ENCODE results near the gene FOXP1. TPM values are rescaled to one million over a fixed set of nuclear protein-coding genes. Genes with fewer than 3 reads are reported as not detected.

The FOXP1 gene
- total RNA-seq, 1 donor from 2014 or later = 128 TPM

DNA sequence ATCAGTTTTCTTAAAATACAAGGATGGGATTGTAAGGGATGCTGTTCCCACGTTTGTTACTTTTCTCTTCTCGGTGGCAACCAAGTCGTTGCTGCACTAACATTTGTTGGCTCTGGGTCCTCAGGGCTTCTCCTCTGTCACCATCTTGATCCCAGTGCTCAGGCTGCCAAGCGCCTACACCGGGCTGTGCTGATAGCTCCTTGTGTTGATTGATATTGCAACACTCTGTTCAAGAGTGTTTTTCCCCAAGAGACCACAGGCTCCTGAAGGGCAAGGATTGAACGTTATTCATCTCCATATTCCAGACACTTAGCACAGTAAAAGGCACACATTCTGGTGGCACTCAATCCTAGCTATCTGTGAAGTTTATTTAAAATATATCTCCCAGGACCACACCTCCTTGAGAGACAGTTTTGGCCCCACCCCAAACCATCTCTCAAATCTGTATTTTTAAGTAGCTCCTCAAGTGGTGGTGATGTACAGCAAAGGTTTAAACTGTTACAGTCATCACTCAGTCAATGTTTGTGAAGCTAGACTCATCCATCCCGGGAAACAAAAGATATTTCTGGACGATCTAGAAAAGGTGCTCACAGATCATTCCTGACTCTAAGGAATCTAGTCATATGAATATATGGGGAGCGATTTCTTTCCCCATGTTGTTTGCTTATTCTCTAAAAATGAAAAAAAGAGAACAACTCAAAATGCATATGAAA, 38.5 kb upstream of the FOXP1 start:
- H3K27me3 ChIP-seq = no peaks in the 10 kb centered on the region
- no peak overlapping the region for H3K4me3 ChIP-seq
- H3K27ac ChIP-seq = no peak overlapping the region
- no peaks in the 10 kb centered on the region for H3K9me3 ChIP-seq
- TF ChIP-seq, protein P1, sequence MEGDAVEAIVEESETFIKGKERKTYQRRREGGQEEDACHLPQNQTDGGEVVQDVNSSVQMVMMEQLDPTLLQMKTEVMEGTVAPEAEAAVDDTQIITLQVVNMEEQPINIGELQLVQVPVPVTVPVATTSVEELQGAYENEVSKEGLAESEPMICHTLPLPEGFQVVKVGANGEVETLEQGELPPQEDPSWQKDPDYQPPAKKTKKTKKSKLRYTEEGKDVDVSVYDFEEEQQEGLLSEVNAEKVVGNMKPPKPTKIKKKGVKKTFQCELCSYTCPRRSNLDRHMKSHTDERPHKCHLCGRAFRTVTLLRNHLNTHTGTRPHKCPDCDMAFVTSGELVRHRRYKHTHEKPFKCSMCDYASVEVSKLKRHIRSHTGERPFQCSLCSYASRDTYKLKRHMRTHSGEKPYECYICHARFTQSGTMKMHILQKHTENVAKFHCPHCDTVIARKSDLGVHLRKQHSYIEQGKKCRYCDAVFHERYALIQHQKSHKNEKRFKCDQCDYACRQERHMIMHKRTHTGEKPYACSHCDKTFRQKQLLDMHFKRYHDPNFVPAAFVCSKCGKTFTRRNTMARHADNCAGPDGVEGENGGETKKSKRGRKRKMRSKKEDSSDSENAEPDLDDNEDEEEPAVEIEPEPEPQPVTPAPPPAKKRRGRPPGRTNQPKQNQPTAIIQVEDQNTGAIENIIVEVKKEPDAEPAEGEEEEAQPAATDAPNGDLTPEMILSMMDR (IDR thresholded peaks at IDR 0.05) = no peak
- TF ChIP-seq POLR2AphosphoS5 (IDR thresholded peaks at IDR 0.05; ENCODE audit: insufficient read depth in 1 of 2, low read depth in 1 of 2) (no peak), POLR2A (IDR thresholded peaks at IDR 0.05) (no peak)
- intact Hi-C loops (cut with DNase I) = no loop called here
- no peaks in the 10 kb centered on the region for H3K36me3 ChIP-seq
- DNase-seq (ENCODE audit: extremely low spot score in 2 of 2) = no peak
- no peaks in the 10 kb centered on the region for H3K4me1 ChIP-seq

DNA sequence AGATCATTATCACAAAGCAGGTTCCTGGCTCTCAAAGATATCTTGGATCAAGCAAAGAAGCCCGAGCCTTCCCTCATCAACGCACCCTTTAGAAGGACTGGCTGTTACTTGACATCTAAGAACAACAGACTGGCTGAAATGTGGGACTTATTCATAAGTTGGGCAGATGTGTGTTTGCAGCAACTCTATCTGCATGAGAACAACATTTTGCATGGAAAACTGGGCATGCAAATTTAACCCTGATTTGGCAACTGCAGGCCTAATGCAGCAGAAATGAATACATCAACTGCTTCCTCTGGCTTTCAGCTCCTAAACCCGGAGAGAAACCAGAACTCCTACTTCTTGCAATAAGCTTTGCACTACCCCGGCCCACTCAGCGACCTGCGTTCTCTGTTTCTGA, 35.0 kb upstream of the FOXP1 start:
- Histone ChIP-seq H3K27ac (no peak overlapping the region), H3K9me3 (no peaks in the 10 kb centered on the region), H3K4me1 (no peaks in the 10 kb centered on the region), H3K4me3 (no peak overlapping the region), H3K27me3 (no peaks in the 10 kb centered on the region), H3K36me3 (no peaks in the 10 kb centered on the region)
- DNase-seq (ENCODE audit: extremely low spot score in 2 of 2) = no peak
- intact Hi-C loops (cut with DNase I) = no loop called here
- TF ChIP-seq POLR2A (IDR thresholded peaks at IDR 0.05) (no peak), POLR2AphosphoS5 (IDR thresholded peaks at IDR 0.05; ENCODE audit: insufficient read depth in 1 of 2, low read depth in 1 of 2) (no peak)
- TF ChIP-seq, protein P1 (IDR thresholded peaks at IDR 0.05) = no peak

DNA sequence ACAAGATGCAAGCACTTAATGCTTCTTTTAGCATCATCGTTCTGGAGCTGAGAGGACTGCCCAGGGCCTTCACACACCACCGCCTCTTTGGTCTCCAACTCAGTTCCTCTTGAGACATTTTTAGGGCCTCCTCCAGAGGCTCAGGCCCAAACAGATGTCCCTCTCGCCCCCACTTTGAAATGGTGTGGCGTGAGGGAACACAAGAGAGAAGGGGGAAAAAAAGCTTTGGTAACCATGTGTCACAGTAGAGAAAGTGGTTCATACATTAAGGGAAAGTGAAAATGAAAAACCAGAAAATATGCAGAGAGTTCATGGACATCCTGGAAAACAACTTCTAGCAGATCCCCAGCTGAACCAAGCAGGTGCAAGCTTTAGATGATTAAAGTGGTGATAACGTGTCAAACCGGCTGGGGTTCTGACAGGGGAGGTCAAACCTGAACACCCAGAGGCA, 33.1 kb upstream of the FOXP1 start:
- Histone ChIP-seq H3K4me1 (no peaks in the 10 kb centered on the region), H3K4me3 (no peak overlapping the region), H3K27ac (no peak overlapping the region), H3K27me3 (no peaks in the 10 kb centered on the region), H3K36me3 (no peaks in the 10 kb centered on the region), H3K9me3 (no peaks in the 10 kb centered on the region)
- intact Hi-C loops (cut with DNase I) = no loop called here
- no peak for TF ChIP-seq POLR2AphosphoS5 (IDR thresholded peaks at IDR 0.05; ENCODE audit: insufficient read depth in 1 of 2, low read depth in 1 of 2)
- TF ChIP-seq, protein P1 (IDR thresholded peaks at IDR 0.05) = no peak
- TF ChIP-seq POLR2A (IDR thresholded peaks at IDR 0.05) = no peak
- DNase-seq (ENCODE audit: extremely low spot score in 2 of 2) = no peak

DNA sequence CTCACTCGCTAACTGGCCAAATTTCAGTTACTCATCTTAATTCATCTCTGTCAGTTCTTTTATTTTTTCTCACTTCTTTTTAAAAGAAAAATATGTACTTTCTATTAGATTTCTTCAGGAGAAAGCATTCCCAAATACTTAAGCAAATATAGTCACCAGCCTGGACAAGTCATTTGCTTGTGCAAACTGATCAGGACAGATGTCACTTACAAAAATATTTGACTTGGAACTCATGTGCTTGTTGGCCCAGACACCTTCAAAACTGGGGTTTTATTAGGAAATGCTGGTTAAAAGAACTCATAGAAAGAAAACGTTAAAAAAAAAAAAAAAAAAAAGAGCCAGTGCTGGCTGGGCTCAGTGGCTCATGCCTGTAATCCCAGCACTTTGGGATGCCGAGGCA, 31.3 kb upstream of the FOXP1 start:
- no peak overlapping the region for H3K27ac ChIP-seq
- no peak for DNase-seq (ENCODE audit: extremely low spot score in 2 of 2)
- no peaks in the 10 kb centered on the region for H3K9me3 ChIP-seq
- no peak overlapping the region for H3K4me3 ChIP-seq
- H3K36me3 ChIP-seq = no peaks in the 10 kb centered on the region
- intact Hi-C loops (cut with DNase I) = no loop called here
- H3K4me1 ChIP-seq = no peaks in the 10 kb centered on the region
- TF ChIP-seq POLR2A (IDR thresholded peaks at IDR 0.05) = no peak
- TF ChIP-seq, protein P1 (IDR thresholded peaks at IDR 0.05) = no peak
- TF ChIP-seq POLR2AphosphoS5 (IDR thresholded peaks at IDR 0.05; ENCODE audit: insufficient read depth in 1 of 2, low read depth in 1 of 2) = no peak
- H3K27me3 ChIP-seq = no peaks in the 10 kb centered on the region

DNA sequence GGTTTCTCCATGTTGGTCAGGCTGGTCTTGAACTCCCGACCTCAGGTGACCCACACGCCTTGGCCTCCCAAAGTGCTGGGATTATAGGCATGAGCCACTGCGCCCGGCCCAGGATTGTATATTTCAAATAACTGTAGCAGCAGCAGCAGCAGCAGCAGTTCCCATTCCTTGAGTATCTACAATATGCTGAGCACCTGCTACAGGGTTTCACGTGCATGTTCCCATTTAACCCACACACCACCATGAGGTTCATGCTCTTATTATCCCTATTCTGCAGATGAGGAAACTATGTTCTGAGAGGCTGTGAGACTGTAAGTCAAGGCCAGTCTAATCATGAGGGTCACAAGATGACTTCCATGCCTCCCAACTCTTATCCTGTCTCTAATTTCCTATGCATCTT, 30.9 kb upstream of the FOXP1 start:
- no peaks in the 10 kb centered on the region for H3K4me1 ChIP-seq
- H3K9me3 ChIP-seq = no peaks in the 10 kb centered on the region
- TF ChIP-seq POLR2A (IDR thresholded peaks at IDR 0.05) (no peak), POLR2AphosphoS5 (IDR thresholded peaks at IDR 0.05; ENCODE audit: insufficient read depth in 1 of 2, low read depth in 1 of 2) (no peak)
- TF ChIP-seq, protein P1 (IDR thresholded peaks at IDR 0.05) = no peak
- DNase-seq (ENCODE audit: extremely low spot score in 2 of 2) = no peak
- no peaks in the 10 kb centered on the region for H3K36me3 ChIP-seq
- intact Hi-C loops (cut with DNase I) = no loop called here
- H3K27ac ChIP-seq = no peak overlapping the region
- no peaks in the 10 kb centered on the region for H3K27me3 ChIP-seq
- no peak overlapping the region for H3K4me3 ChIP-seq
